CD4-positive, alpha-beta T cell treated with Interferon gamma for 1 hour (primary cell): Measurements from ENCODE around the gene UBE2J1.
"Not testable (repeated sequence)": the region's sequence is repeated elsewhere in the genome, so short reads cannot be mapped to it uniquely, and the experiment has no call there.

Experiments used
- DNase-seq: peaks from one replicate; pipeline ENCODE4 v3.0.0-alpha.2; 2020

The UBE2J1 gene

DNA sequence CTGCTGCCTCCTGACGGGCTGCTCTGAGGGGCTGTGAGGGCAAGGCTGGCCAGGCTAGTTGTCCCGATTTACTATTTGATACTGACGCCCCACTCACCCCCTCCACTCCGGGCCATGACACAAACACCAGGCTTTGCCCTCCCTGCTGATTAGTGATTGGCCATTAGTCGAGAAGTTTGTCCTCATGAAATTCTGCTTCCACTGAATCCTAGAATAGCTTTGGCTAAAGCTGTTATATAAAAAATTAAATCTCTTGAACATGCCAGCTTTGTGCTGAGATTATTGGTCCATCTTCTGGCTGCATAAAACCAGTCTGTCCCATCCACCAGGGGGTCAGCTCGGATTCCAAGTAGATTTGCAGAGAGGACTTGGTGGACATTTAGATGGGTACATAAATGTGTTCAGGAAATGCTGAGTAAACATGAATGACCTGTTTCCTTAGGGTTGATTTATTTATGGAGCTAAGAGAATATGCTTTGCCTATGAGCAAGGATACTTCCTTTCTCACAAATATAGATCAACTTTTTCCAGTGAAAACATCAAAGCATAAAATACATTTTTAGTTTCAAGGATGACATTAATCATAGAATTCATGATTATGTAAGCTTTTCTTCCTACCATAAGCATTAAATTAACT lies 37.2 kb downstream of the UBE2J1 start, which contains the start of gene GABRR2:
Gene GABRR2 (minus strand): TSS at position 51 of the 637 bp plus-strand sequence. CDS start 134 bp downstream, outside the sequence.
- no peak for DNase-seq

- DNase-seq, result no peak
Measured at GRCh38 chr6:89314692-89315091, 37.8 kb downstream of the UBE2J1 start.

GRCh38 chr6:89313006-89313405 lies 39.5 kb downstream of the UBE2J1 start:
- no peak for DNase-seq

DNA sequence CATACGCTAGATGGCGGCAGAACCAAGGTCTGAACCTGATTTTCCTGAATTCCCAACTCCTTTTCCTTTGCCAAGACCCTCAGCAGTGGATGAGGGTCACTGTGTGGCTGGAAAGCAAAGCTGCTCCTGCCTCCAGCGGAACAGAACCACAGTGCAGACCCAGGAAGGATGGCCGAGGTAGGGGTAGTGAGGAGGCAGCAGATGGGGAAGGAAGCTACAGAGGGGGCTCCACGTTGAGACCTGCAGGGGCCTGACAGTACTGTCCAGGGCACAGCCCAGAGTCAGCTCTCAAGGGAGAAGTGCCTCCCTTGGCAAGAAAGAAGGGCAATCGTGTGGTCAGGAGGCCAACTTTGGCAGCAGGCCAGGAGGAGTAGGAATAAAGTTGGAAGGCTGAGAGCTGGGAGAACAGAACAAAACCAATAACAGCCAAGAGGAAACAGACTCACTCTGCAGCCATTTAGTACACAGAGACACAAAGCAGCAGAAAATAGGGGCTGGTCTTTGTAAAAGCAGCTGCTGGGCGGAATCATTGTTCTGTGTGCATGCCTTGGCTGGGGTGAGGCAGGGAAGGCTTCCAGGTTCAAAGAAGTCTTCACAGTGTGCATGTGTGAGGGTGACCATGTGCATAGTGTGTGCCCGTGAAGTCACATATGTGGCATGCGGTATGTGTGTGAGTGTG lies 40.5 kb downstream of the UBE2J1 start:
- DNase-seq, result no peak

GRCh38 chr6:89311530-89311852 lies 41.0 kb downstream of the UBE2J1 start:
- DNase-seq, result no peak

DNA sequence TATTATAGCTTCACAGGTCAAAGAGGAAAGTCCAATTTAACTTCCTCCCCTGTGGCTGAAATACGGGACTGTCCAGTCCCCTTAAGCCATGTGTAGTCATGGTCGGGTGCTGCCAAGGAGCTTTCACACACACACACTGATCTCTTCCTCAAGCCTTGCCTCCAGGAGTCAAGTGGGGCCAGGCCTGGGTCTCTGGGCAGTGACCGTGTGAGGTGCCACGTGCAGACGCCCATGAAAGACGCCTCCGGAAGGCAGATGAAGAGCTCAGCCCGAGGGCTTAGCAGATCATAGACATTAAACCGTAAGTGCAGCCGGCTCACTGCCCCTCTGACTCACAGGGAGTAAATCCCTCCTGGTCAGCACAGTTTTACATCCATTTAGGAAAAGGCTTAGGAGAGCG lies 41.6 kb downstream of the UBE2J1 start:
- no peak for DNase-seq

DNA sequence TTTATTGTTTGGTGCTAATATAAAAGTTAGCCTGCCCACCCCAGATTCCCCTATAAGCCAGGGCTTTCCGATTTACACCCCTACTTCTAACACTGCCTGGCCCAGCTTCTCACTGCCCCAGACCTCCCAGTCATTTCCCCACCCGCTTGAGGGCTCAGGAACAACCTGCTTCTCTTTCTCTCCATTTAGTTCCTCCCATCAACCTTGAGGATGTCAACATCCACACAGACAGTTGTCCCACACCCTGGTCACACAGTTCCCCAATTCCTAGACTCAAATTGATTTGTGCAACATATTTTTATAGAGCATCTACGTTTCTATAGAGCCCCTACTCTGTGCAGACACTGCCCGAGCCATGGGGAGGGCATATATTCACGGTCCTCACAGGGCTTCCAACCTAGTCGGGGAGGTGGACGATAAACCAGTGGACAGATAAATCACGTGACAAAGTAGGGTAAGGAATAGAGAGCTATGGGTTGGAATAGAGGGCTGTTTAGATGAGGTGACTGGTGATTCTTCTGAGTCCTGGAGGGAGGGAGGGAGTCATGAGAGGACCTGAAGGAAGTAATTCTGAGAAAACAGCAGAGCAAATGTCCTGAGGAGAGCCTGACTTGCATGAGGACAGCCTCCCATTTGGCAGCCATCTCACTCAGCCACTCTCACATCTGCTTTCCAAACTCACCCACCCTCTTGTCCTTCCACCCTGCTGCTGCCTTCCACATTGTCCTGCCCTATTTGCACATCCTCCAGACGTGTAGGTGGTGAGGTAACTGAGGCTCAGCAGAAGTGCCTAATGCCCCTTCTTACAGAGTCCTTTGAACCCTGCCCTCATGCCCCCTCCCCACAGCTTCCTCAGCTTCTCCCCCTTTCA lies 43.8 kb downstream of the UBE2J1 start:
- no peak for DNase-seq

DNA sequence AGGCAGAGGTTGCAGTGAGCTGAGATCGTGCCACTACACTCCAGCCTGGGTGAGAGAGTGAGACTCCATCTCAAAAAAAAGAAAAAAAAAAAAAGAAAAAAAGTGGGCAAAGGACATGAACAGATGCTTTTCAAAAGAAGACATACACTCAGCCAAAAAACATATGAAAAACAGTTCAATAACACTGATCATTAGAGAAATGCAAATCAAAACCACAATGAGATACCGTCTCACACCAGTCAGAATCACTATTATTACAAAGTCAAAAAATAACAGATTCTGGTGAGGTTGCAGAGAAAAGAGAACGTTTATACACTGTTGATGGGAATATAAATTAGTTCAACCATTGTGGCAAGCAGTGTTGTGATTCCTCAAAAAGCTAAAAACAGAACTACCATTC lies 48.0 kb downstream of the UBE2J1 start:
- not testable (repeated sequence) for DNase-seq

- DNase-seq, result no peak
Measured at GRCh38 chr6:89302936-89303335, 49.6 kb downstream of the UBE2J1 start.

DNA sequence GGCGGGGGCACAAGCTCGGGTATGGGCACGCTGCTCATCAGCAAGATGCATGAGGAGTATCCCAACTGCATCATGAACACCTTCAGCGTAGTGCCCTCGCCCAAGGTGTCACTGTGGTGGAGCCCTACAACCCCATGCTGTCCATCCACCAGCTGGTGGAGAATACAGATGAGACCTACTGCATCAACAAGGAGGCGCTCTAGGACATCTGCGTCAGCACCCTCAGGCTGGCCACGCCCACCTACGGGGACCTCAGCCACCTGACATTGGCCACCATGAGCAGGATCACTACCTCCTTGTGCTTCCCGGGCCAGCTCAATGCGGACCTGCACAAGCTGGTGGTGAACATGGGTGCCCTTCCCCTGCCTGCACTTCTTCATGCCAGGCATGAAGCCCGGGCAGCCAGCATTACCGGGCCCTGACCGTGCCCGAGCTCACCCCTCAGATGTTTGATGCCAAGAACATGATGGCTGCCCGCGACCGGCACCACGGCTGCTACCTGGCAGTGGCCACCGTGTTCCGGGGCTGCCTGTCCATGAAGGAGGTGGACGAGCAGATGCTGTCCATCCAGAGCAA lies 50.2 kb downstream of the UBE2J1 start:
- no peak for DNase-seq

DNA sequence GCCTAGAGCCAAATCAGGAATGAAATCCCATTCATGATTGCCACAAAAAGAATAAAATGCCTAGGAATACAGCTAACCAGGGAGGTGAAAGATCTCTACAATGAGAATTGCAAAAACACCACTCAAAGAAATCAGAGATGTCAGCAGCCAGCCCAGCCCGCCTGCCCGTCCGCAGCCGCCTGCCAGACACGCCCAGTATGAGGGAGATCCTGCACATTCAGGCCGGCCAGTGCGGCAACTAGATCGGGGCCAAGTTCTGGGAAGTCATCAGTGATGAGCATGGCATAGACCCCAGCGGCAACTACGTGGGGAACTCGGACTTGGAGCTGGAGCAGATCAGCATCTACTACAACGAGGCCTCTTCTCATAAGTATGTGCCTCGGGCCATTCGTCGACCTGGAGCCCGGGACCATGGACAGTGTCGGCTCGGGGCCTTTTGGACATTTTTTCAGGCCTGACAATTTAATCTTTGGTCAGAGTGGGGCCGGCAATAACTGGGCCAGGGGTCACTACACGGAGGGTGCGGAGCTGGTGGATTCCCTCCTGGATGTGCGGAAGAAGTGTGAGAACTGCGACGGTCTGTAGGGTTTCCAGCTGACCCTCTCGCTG lies 50.8 kb downstream of the UBE2J1 start:
- no peak for DNase-seq

DNA sequence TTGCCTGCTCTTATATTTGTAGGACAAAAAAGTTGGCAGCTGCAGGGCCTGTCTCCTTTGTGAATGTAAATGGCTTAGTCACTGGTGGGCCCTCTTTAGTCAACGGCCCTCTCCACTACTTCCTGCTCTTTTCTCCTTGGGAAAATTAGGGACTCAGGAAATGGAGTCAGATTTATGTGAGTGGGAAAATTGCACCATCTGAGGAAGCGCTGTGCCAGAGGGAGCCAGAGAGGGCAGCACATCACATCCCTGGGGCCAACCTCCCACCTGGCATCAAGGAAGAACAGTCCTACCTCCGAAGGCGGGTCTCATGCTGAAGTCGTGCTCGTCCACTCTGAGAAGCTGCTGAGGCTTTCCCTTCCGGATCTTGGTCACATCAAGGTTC lies 53.1 kb downstream of the UBE2J1 start:
- no peak for DNase-seq

DNA sequence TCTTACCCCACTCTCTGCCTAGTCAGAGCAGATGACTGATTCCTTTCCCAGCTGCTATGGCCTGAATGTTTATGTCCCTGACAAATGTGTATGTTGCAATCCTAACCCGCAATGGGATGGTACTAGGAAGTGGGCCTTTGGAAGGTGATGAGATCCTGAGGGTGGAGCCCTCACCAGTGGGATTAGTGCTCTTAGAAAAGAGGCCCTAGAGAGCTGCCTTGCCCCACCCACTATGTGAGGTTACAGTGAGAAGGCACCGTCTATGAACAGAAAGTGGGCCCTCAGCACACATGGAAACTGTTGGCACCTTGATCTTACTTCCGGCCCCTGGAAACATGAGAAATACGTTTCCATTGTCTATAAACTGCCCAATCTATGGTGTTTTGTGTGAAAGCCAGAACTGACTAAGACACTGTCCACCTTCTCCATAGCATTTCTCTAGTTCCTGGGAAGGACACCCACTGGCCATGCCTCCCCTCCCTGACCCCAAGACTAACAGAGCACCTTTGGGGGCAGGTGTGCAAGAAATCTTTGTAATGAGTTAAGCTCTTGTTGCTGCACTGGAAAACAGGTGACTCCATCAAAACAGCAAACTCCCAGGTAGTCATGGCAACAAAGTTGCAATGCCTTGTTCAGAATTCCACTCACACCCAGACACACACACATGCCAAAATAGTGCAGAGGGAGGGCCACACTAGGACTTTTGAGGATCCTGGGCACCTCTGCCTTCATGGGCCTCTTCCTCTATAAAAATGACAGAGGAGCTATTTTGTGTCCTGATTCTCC lies 53.6 kb downstream of the UBE2J1 start:
- DNase-seq, result peak; percentile 13

- DNase-seq, result peak; percentile 53
Measured at GRCh38 chr6:89297695-89298351, 54.7 kb downstream of the UBE2J1 start.

GRCh38 chr6:89295981-89296380 lies 56.5 kb downstream of the UBE2J1 start:
- DNase-seq, result no peak

GRCh38 chr6:89295116-89295515 lies 57.4 kb downstream of the UBE2J1 start:
- not testable (repeated sequence) for DNase-seq

DNA sequence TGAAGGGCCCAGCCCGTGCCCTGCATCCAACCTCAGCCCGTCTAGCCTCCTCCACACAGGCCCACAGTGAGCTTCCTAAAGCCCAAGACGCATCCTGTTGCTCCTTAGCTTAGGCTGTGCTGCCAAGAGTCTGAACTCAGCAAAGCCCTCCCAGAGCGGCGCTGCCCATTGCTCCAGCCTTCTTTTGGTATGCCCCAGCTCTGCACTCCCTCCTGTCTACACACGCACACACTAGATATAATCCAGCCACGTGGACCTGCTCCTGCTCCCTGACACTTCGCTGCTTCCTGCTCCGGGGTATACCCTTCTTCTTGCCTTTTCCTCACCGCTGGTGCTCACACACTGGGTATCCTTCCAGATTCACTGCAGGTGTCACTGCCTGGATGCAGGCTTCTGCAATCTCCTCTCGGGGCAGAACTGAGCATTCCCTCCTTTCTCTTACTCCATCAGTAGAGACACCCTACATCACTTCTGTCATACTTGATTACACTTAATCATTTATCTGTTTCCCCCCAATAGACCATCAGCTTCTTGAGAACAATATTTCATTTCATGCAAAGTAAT lies 61.2 kb downstream of the UBE2J1 start:
- no peak for DNase-seq

- DNase-seq, result no peak
Measured at GRCh38 chr6:89290401-89291155, 61.9 kb downstream of the UBE2J1 start.

DNA sequence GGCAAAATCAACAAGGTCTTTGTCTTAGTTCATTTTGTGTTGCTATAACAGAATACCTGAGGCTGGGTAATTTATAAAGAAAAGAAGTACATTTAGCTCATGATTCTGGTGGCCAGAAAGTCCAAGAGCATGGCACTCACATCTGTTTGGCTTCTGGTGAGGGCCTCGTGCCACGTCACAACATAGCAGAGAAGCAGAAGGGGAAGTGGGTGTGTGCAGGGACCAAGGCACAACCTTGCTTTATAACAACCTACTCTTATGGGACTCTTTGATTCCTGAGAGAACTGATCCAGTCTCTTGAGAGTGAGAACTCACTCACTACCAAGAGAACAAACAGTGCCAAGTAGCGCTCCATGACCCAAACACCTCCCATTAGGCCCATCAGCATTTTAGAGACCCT lies 62.8 kb downstream of the UBE2J1 start:
- DNase-seq, result no peak

- no peak for DNase-seq
Measured at GRCh38 chr6:89287351-89288028, 65.0 kb downstream of the UBE2J1 start.
